GM12891 (cell line): ENCODE data around the gene DNAH3.

Experiments used
- POLR2A ChIP-seq: IDR thresholded peaks from 2 replicates; pipeline ENCODE4 v1.6.1; 2011; ENCODE audit warnings: low read depth, low read length, control low read depth
- POLR2AphosphoS5 ChIP-seq: IDR thresholded peaks from 2 replicates; pipeline ENCODE4 v1.6.1; 2011; ENCODE audit warnings: low read depth, low read length, control low read depth

GRCh38 chr16:20920091-20920490 lies 230.6 kb downstream of the DNAH3 start:
- no peak for TF ChIP-seq POLR2A
- no peak for TF ChIP-seq POLR2AphosphoS5
